Neural progenitor cell (in vitro differentiated cells): ENCODE data around the gene INTS11.

Experiments
- EZH2 ChIP-seq: fragments of 200-600 bp; sonication (generic); IDR thresholded peaks from 2 replicates; pipeline ENCODE4 v1.6.1; 2017; ENCODE audit warnings: antibody characterized with exemption, mild to moderate bottlenecking, moderate library complexity
- EZH2phosphoT487 ChIP-seq: fragments of 200-600 bp; sonication (generic); IDR thresholded peaks from 2 replicates; pipeline ENCODE4 v1.6.1; 2017; ENCODE audit warnings: antibody characterized with exemption
- TF ChIP-seq, protein P1 (sequence below): fragments of 200-600 bp; sonication (generic); IDR thresholded peaks from 2 replicates; pipeline ENCODE4 v1.5.1; 2017; ENCODE audit warnings: antibody characterized with exemption, mild to moderate bottlenecking

DNA sequence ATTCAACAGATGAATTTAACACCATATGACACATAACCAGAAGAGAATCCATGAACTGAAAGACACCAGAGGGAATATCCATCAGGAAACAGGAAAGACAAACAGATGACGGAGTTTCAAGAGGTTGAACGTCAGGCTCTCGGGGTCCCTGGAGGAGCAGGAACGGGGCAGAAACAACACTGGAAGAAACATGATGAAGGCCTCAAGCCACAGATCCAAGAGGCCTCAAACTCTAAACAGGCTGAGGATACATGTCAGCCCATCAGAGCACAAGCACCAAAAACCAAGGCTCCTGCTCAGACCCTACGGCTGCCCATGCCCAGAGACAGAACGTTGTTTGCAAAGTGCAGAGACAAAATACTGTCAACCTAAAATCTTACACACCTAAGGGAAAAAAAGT, 7.0 kb downstream of the INTS11 start:
- TF ChIP-seq EZH2: no peak
- TF ChIP-seq, protein P1, sequence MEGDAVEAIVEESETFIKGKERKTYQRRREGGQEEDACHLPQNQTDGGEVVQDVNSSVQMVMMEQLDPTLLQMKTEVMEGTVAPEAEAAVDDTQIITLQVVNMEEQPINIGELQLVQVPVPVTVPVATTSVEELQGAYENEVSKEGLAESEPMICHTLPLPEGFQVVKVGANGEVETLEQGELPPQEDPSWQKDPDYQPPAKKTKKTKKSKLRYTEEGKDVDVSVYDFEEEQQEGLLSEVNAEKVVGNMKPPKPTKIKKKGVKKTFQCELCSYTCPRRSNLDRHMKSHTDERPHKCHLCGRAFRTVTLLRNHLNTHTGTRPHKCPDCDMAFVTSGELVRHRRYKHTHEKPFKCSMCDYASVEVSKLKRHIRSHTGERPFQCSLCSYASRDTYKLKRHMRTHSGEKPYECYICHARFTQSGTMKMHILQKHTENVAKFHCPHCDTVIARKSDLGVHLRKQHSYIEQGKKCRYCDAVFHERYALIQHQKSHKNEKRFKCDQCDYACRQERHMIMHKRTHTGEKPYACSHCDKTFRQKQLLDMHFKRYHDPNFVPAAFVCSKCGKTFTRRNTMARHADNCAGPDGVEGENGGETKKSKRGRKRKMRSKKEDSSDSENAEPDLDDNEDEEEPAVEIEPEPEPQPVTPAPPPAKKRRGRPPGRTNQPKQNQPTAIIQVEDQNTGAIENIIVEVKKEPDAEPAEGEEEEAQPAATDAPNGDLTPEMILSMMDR: no peak
- no peak for TF ChIP-seq EZH2phosphoT487
